K562 (cell line): ENCODE data around the gene NF2. TPM values are rescaled to one million over a fixed set of nuclear protein-coding genes. Genes with fewer than 3 reads are reported as not detected.

Experiments
- ATAC-seq: fragments of 200-7000 bp; cut with Tn5 transposase; 3 replicates; pipeline ENCODE4 v1.9.1; 2020; ENCODE audit warnings: moderate library complexity
- BruUV-seq: library from RNA; stranded (reverse); fragments of 400-500 nt; replicated peaks from 2 replicates; lab custom pipeline; 2021; lab: Mats Ljungman, UMichigan
- CTCF ChIA-PET: fragments of 300-600 bp; formaldehyde crosslinking; extraction: SDS; loops from one replicate; lab custom pipeline; 2021; ENCODE audit warnings: low intra/inter-chr PET ratio; lab: Yijun Ruan, JAX
- POLR2A ChIA-PET: fragments of 300-600, 350-650 bp; sonication (Branson Sonifier 250); formaldehyde crosslinking; extraction: SDS; loops from one replicate; lab custom pipeline; 2021; ENCODE audit warnings: antibody characterized with exemption, inconsistent platforms; lab: Yijun Ruan, JAX
- DNase-seq, 4 experiments: peaks; one replicate each; pipeline versions ENCODE4 v3.0.0 to v3.0.0-alpha.2; 2011 to 2018; ENCODE audit warnings: low spot score in 3 of 4, mixed read lengths in 3 of 4; ENCODE audit errors: extremely low read depth in 1 of 4
- FAIRE-seq: peaks from 2 replicates; lab custom pipeline; 2011; peaks lifted over from hg19 to GRCh38; lab: Jason Lieb, UNC
- H2AFZ ChIP-seq: 2 replicates; pipeline ENCODE4 v1.6.0; 2011; ENCODE audit warnings: low read depth, low read length, control low read depth, inconsistent platforms
- H3K27ac ChIP-seq: fragments of 200-600 bp; 3 replicates; pipeline ENCODE4 v1.8.0; 2011; ENCODE audit warnings: low read depth, mild to moderate bottlenecking, control low read depth, inconsistent platforms, low read length, moderate library complexity, mixed read lengths; ENCODE audit errors: extremely low read depth
- H3K27me3 ChIP-seq, 2 experiments: fragments of 300-600 bp in 1 of 2; 2 replicates in 1 of 2; 3 replicates in 1 of 2; pipeline versions ENCODE4 v1.6.0 to v1.8.0; 2011; ENCODE audit warnings: inconsistent platforms in 2 of 2, low read length in 2 of 2, mild to moderate bottlenecking in 1 of 2, mixed read lengths in 1 of 2, moderate library complexity in 1 of 2; ENCODE audit not compliant: control insufficient read depth in 2 of 2, insufficient read depth in 2 of 2
- H3K36me3 ChIP-seq: fragments of 300-600 bp; 3 replicates; pipeline ENCODE4 v1.8.0; 2011; ENCODE audit warnings: mild to moderate bottlenecking, low read length, inconsistent platforms; ENCODE audit not compliant: control insufficient read depth, insufficient read depth
- H3K4me1 ChIP-seq, 2 experiments: fragments of 200-600 bp in 1 of 2; replicated peaks in 1 of 2; 2 replicates in 1 of 2; 3 replicates in 1 of 2; pipeline versions ENCODE4 v1.5.1 to v1.8.0; 2011; ENCODE audit warnings: inconsistent platforms in 2 of 2, low read length in 2 of 2, mild to moderate bottlenecking in 1 of 2, mixed read lengths in 1 of 2, moderate library complexity in 1 of 2; ENCODE audit not compliant: control insufficient read depth in 2 of 2, insufficient read depth in 2 of 2
- H3K4me2 ChIP-seq: 2 replicates; pipeline ENCODE4 v1.6.1; 2011; ENCODE audit warnings: low read length, control low read depth, inconsistent platforms, mixed read lengths; ENCODE audit not compliant: insufficient read depth
- H3K4me3 ChIP-seq: fragments of 200-600 bp; sonication (generic), shearing (Covaris generic); 2 replicates; pipeline ENCODE4 v1.5.1; 2016; ENCODE audit warnings: control low read depth, inconsistent platforms
- H3K79me2 ChIP-seq: fragments of 200-600 bp; 3 replicates; pipeline ENCODE4 v1.8.0; 2011; ENCODE audit warnings: low read length, inconsistent platforms; ENCODE audit not compliant: control insufficient read depth, insufficient read depth
- H3K9ac ChIP-seq, 2 experiments: 2 replicates each; pipeline versions ENCODE4 v1.6.0 to v1.6.1; 2011; ENCODE audit warnings: low read depth in 2 of 2, low read length in 2 of 2, control low read depth in 1 of 2, inconsistent platforms in 1 of 2, mild to moderate bottlenecking in 1 of 2, mixed read lengths in 1 of 2; ENCODE audit not compliant: insufficient read depth in 1 of 2
- H3K9me1 ChIP-seq: one replicate; pipeline ENCODE4 v1.6.0; 2011; ENCODE audit warnings: inconsistent platforms, mild to moderate bottlenecking, low read length, moderate library complexity; ENCODE audit not compliant: control insufficient read depth, insufficient read depth
- H3K9me3 ChIP-seq: replicated peaks from 2 replicates; pipeline ENCODE4 v1.5.1; 2011; ENCODE audit warnings: low read depth, low read length, inconsistent platforms; ENCODE audit not compliant: control insufficient read depth, insufficient read depth
- H4K20me1 ChIP-seq: replicated peaks from 2 replicates; pipeline ENCODE4 v1.6.1; 2011; ENCODE audit warnings: low read length, inconsistent platforms, mixed read lengths; ENCODE audit not compliant: control insufficient read depth, insufficient read depth
- ASH1L ChIP-seq: fragments of 450-650 bp; IDR thresholded peaks from 2 replicates; pipeline ENCODE4 v1.6.1; 2018; ENCODE audit warnings: borderline replicate concordance, mild to moderate bottlenecking, low read depth; ENCODE audit not compliant: partially characterized antibody
- KDM1A ChIP-seq, 2 experiments: fragments of 450-650 bp; IDR thresholded peaks; 2 replicates each; pipeline ENCODE4 v1.6.1; 2016; ENCODE audit warnings: mild to moderate bottlenecking in 2 of 2
- MNT ChIP-seq, 2 experiments: fragments of 450-650 bp; conservative IDR thresholded peaks; 2 replicates each; pipeline ENCODE4 v1.6.1; 2017; ENCODE audit warnings: mild to moderate bottlenecking in 2 of 2, moderate library complexity in 2 of 2
- NR2F6 ChIP-seq: fragments of 450-650 bp; formaldehyde crosslinking; IDR thresholded peaks from 2 replicates; pipeline ENCODE4 v1.4.0; 2020; ENCODE audit warnings: mild to moderate bottlenecking
- PHB ChIP-seq: fragments of 250-450 bp; sonication (Bioruptor Pico); IDR thresholded peaks from 2 replicates; pipeline ENCODE4 v1.5.0; 2021
- PHB2 ChIP-seq: fragments of 450-650 bp; IDR thresholded peaks from 2 replicates; pipeline ENCODE4 v1.6.1; 2017; ENCODE audit warnings: low read depth
- POLR3G ChIP-seq: IDR thresholded peaks from 2 replicates; pipeline ENCODE4 v1.6.1; 2011; ENCODE audit not compliant: insufficient read length, insufficient replicate concordance; ENCODE audit errors: extremely low read depth
- PTRF ChIP-seq: fragments of 450-650 bp; IDR thresholded peaks from 2 replicates; pipeline ENCODE4 v1.6.1; 2016; ENCODE audit warnings: mild to moderate bottlenecking, missing genetic modification characterization, missing compliant biosample characterization
- SP2 ChIP-seq: IDR thresholded peaks from 2 replicates; pipeline ENCODE4 v1.6.1; 2011; ENCODE audit warnings: mild to moderate bottlenecking, low read depth, low read length, moderate library complexity; ENCODE audit not compliant: poor library complexity, severe bottlenecking; ENCODE audit errors: extremely low read depth
- SRSF9 ChIP-seq: fragments of 200-400 bp; formaldehyde crosslinking; IDR thresholded peaks from 2 replicates; pipeline ENCODE4 v1.6.1; 2017; ENCODE audit warnings: low read depth, low read length, borderline replicate concordance
- STAT5A ChIP-seq: IDR thresholded peaks from 2 replicates; pipeline ENCODE4 v1.6.1; 2012; ENCODE audit warnings: low read length, inconsistent platforms, borderline replicate concordance
- ZNF140 ChIP-seq: fragments of 250-450 bp; sonication (Bioruptor Pico); IDR thresholded peaks from 2 replicates; pipeline ENCODE4 v1.8.0; 2021; ENCODE audit warnings: moderate library complexity, mild to moderate bottlenecking, inconsistent platforms
- ZNF282 ChIP-seq: sonication (generic); formaldehyde crosslinking; IDR thresholded peaks from 2 replicates; pipeline ENCODE4 v1.8.1; 2023; ENCODE audit warnings: missing genetic modification reagents
- WGBS: fragments of 100-300 bp; shearing (Covaris generic); methylation state at CpG from one replicate; pipeline ENCODE4 v1.1.6; 2016; ENCODE audit warnings: low coverage, mixed read lengths; ENCODE audit not compliant: insufficient coverage; ENCODE audit errors: missing lambda C conversion rate; 5-methylcytosine and 5-hydroxymethylcytosine counted together
- in situ Hi-C: fragments of 300-500 bp; cut with MboI; formaldehyde crosslinking; loops from 4 replicates; pipeline ENCODE4 v1.15.0; 2018; ENCODE audit warnings: inconsistent platforms, mixed read lengths
- intact Hi-C: fragments of 100-400 bp; cut with micrococcal nuclease; formaldehyde crosslinking; loops from 2 replicates; pipeline ENCODE4 v1.14.2; 2022
- polyA plus RNA-seq, 8 experiments: library from polyadenylated mRNA; depleted of rRNA in 4 of 8; stranded (reverse) in 5 of 8; unstranded in 3 of 8; fragments of >200 nt; fragmentation: Nextera tagmentation in 2 of 8; fragmentation: Illumina TruSeq in 1 of 8; extraction: Ambion mirVana in 2 of 8; extraction: Trizol in 1 of 8; gene quantifications; 2 replicates each; pipeline versions ENCODE4 v1.2.1 to v1.2.3, GENCODE V29; 2011 to 2014; ENCODE audit warnings: inconsistent platforms in 1 of 8, missing spikeins in 1 of 8
- total RNA-seq, 7 experiments: library from RNA; depleted of rRNA in 6 of 7; stranded (reverse); fragments of >200 nt in 6 of 7; fragmentation: Illumina TruSeq in 2 of 7; extraction: Trizol in 2 of 7; gene quantifications; 2 replicates each; pipeline versions ENCODE4 v1.2.1 to v1.2.3, GENCODE V29; 2011 to 2021; ENCODE audit warnings: low replicate concordance in 1 of 7
- TF ChIP-seq, protein P1 (sequence below): fragments of 250-450 bp; sonication (Bioruptor Pico); IDR thresholded peaks from 2 replicates; pipeline ENCODE4 v1.5.0; 2022; ENCODE audit warnings: mild to moderate bottlenecking

Gene NF2
- total and polyA plus RNA-seq, 9 of the 15 experiments (the other 6 are each of a cell fraction or from before 2014, with no cell fraction given), result 2.2 to 32.5 (median 15.2) TPM

- H3K36me3 ChIP-seq, result no peaks in the 10 kb centered on the region; the same call in 2 of the 3 replicates
- in situ Hi-C loops, result no loop called here
- intact Hi-C loops, result loop anchor here (5.0 kb wide), 1 partner anchor 386 kb away; no protein-coding TSS in a partner anchor
- H3K4me2 ChIP-seq, result no peak overlapping the region
- no peaks in the 10 kb centered on the region for H3K79me2 ChIP-seq
- peaks cover 8 to 34% of the 10 kb centered on the region in 2 experiments; a peak in 4 of 5 replicates for H3K4me1 ChIP-seq
- ChIA-PET CTCF (interaction anchor here (0.9 to 2.4 kb wide), 2 partner anchors 16 to 388 kb away, joined by 3 to 16 read pairs; no protein-coding TSS in a partner anchor), POLR2A (interaction anchor here (0.5 to 1.4 kb wide), 3 partner anchors 11 to 128 kb away, joined by 3 to 6 read pairs (median 3); no protein-coding TSS in a partner anchor)
- no peak overlapping the region; a peak in 1 of 4 replicates for H3K9ac ChIP-seq
- DNase-seq (no peak), ATAC-seq (no peak), FAIRE-seq (no peak)
- H3K4me3 ChIP-seq, result no peak overlapping the region
- H3K27me3 ChIP-seq, result no peaks in the 10 kb centered on the region
- H3K9me1 ChIP-seq, result no peaks in the 10 kb centered on the region
- H3K27ac ChIP-seq, result no peak overlapping the region
- H4K20me1 ChIP-seq, result no peaks in the 10 kb centered on the region
- H2AFZ ChIP-seq, result no peak overlapping the region
- BruUV-seq, result no TSS peak
- WGBS, result 71% methylated on average over 8 of the region's 9 CpGs
- H3K9me3 ChIP-seq, result no peaks in the 10 kb centered on the region
- TF ChIP-seq SP2 (no peak), NR2F6 (CRISPR knock-in tag) (no peak), PHB2 (no peak), ASH1L (no peak), ZNF282 (CRISPR knock-in tag) (no peak), PHB (CRISPR knock-in tag) (no peak), POLR3G (no peak), SRSF9 (no peak), STAT5A (no peak), PTRF (no peak), ZNF140 (CRISPR knock-in tag) (no peak), MNT (conservative IDR thresholded peaks at IDR 0.05) (no peak), KDM1A (IDR thresholded peaks at IDR 0.05) (no peak)
- TF ChIP-seq, protein P1, sequence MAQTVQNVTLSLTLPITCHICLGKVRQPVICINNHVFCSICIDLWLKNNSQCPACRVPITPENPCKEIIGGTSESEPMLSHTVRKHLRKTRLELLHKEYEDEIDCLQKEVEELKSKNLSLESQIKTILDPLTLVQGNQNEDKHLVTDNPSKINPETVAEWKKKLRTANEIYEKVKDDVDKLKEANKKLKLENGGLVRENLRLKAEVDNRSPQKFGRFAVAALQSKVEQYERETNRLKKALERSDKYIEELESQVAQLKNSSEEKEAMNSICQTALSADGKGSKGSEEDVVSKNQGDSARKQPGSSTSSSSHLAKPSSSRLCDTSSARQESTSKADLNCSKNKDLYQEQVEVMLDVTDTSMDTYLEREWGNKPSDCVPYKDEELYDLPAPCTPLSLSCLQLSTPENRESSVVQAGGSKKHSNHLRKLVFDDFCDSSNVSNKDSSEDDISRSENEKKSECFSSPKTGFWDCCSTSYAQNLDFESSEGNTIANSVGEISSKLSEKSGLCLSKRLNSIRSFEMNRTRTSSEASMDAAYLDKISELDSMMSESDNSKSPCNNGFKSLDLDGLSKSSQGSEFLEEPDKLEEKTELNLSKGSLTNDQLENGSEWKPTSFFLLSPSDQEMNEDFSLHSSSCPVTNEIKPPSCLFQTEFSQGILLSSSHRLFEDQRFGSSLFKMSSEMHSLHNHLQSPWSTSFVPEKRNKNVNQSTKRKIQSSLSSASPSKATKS, result no peak
These were observed 97.4 kb downstream of the NF2 start for GRCh38 chr22:29700900-29701154.
